K562 (cell line): Measurements from ENCODE around the gene MEF2C. TPM values are rescaled to one million over a fixed set of nuclear protein-coding genes. Genes with fewer than 3 reads are reported as not detected.

Experiments used
- CEBPG ChIP-seq, 3 experiments: fragments of 200-800 bp in 1 of 3; sonication (Bioruptor generic) in 1 of 3; sonication (generic) in 1 of 3; formaldehyde crosslinking in 1 of 3; IDR thresholded peaks in 2 of 3; conservative IDR thresholded peaks in 1 of 3; 2 replicates each; pipeline versions ENCODE4 v1.6.1 to v1.8.0; 2016 to 2022; ENCODE audit warnings: missing compliant biosample characterization in 2 of 3, missing genetic modification characterization in 2 of 3, mild to moderate bottlenecking in 1 of 3, missing genetic modification reagents in 1 of 3
- CGGBP1 ChIP-seq: fragments of 250-450 bp; sonication (Bioruptor Pico); IDR thresholded peaks from 2 replicates; pipeline ENCODE4 v1.9.0; 2021; ENCODE audit warnings: mild to moderate bottlenecking
- DPF2 ChIP-seq: fragments of 450-650 bp; IDR thresholded peaks from 2 replicates; pipeline ENCODE4 v1.6.1; 2016
- GMEB1 ChIP-seq: fragments of 250-450 bp; sonication (Bioruptor Pico); IDR thresholded peaks from 2 replicates; pipeline ENCODE4 v1.4.0; 2020; ENCODE audit warnings: mild to moderate bottlenecking
- GTF2E2 ChIP-seq: fragments of 200-800 bp; sonication (Bioruptor generic); IDR thresholded peaks from 2 replicates; pipeline ENCODE4 v1.6.1; 2016; ENCODE audit warnings: missing genetic modification characterization, missing compliant biosample characterization
- HDAC3 ChIP-seq: fragments of 450-650 bp; IDR thresholded peaks from 2 replicates; pipeline ENCODE4 v1.6.1; 2018; ENCODE audit warnings: borderline replicate concordance, mild to moderate bottlenecking, moderate library complexity; ENCODE audit not compliant: partially characterized antibody
- KDM1A ChIP-seq, 2 experiments: fragments of 450-650 bp; IDR thresholded peaks; 2 replicates each; pipeline ENCODE4 v1.6.1; 2016; ENCODE audit warnings: mild to moderate bottlenecking in 2 of 2
- NFE2 ChIP-seq: IDR thresholded peaks from 2 replicates; pipeline ENCODE4 v1.6.1; 2014; ENCODE audit warnings: antibody characterized with exemption, low read depth
- NR2C1 ChIP-seq, 2 experiments: fragments of 450-650 bp; IDR thresholded peaks; 2 replicates each; pipeline ENCODE4 v1.6.1; 2017; ENCODE audit warnings: mild to moderate bottlenecking in 2 of 2, antibody characterized with exemption in 1 of 2, inconsistent platforms in 1 of 2, missing compliant biosample characterization in 1 of 2, missing genetic modification characterization in 1 of 2
- NR2C2 ChIP-seq, 2 experiments: fragments of 200-800 bp in 1 of 2; sonication (Bioruptor generic) in 1 of 2; sonication (generic) in 1 of 2; formaldehyde crosslinking in 1 of 2; IDR thresholded peaks; 2 replicates each; pipeline versions ENCODE4 v1.6.1 to v1.8.0; 2016 to 2022; ENCODE audit warnings: mild to moderate bottlenecking in 1 of 2, missing compliant biosample characterization in 1 of 2, missing genetic modification characterization in 1 of 2, missing genetic modification reagents in 1 of 2
- RBM25 ChIP-seq: fragments of 200-400 bp; formaldehyde crosslinking; IDR thresholded peaks from 2 replicates; pipeline ENCODE4 v1.6.1; 2018; ENCODE audit warnings: low read length, low read depth, moderate library complexity; ENCODE audit not compliant: severe bottlenecking
- RCOR1 ChIP-seq, 2 experiments: IDR thresholded peaks; 2 replicates each; pipeline ENCODE4 v1.6.1; 2012; ENCODE audit warnings: low read depth in 2 of 2, low read length in 2 of 2, borderline replicate concordance in 1 of 2, improper control_type of control experiment in 1 of 2
- SOX6 ChIP-seq: fragments of 450-650 bp; IDR thresholded peaks from 2 replicates; pipeline ENCODE4 v1.6.1; 2014; ENCODE audit warnings: mild to moderate bottlenecking
- SREBF1 ChIP-seq: fragments of 150-350 bp; IDR thresholded peaks from 2 replicates; pipeline ENCODE4 v1.6.1; 2014; ENCODE audit warnings: antibody characterized with exemption, low read depth, low read length, borderline replicate concordance
- TAF9B ChIP-seq: fragments of 450-650 bp; IDR thresholded peaks from 2 replicates; pipeline ENCODE4 v1.6.1; 2018; ENCODE audit warnings: mild to moderate bottlenecking; ENCODE audit not compliant: partially characterized antibody
- ZBTB8A ChIP-seq: fragments of 450-650 bp; IDR thresholded peaks from 2 replicates; pipeline ENCODE4 v1.6.1; 2018; ENCODE audit warnings: mild to moderate bottlenecking, moderate library complexity; ENCODE audit not compliant: partially characterized antibody
- ZNF184 ChIP-seq: sonication (generic); formaldehyde crosslinking; IDR thresholded peaks from 2 replicates; pipeline ENCODE4 v1.5.0; 2020; ENCODE audit warnings: missing genetic modification reagents
- ZNF699 ChIP-seq: fragments of 250-450 bp; sonication (Bioruptor Pico); IDR thresholded peaks from 2 replicates; pipeline ENCODE4 v1.8.0; 2021; ENCODE audit warnings: mild to moderate bottlenecking, moderate library complexity; ENCODE audit not compliant: insufficient replicate concordance
- polyA plus RNA-seq, 8 experiments: library from polyadenylated mRNA; depleted of rRNA in 4 of 8; stranded (reverse) in 5 of 8; unstranded in 3 of 8; fragments of >200 nt; fragmentation: Nextera tagmentation in 2 of 8; fragmentation: Illumina TruSeq in 1 of 8; extraction: Ambion mirVana in 2 of 8; extraction: Trizol in 1 of 8; gene quantifications; 2 replicates each; pipeline versions ENCODE4 v1.2.1 to v1.2.3, GENCODE V29; 2011 to 2014; ENCODE audit warnings: inconsistent platforms in 1 of 8, missing spikeins in 1 of 8
- total RNA-seq, 7 experiments: library from RNA; depleted of rRNA in 6 of 7; stranded (reverse); fragments of >200 nt in 6 of 7; fragmentation: Illumina TruSeq in 2 of 7; extraction: Trizol in 2 of 7; gene quantifications; 2 replicates each; pipeline versions ENCODE4 v1.2.1 to v1.2.3, GENCODE V29; 2011 to 2021; ENCODE audit warnings: low replicate concordance in 1 of 7
- TF ChIP-seq, protein P1 (sequence below): fragments of 200-800 bp; sonication (Bioruptor generic); IDR thresholded peaks from 2 replicates; pipeline ENCODE4 v1.6.1; 2017; ENCODE audit warnings: missing genetic modification characterization, missing compliant biosample characterization

Gene MEF2C
- total and polyA plus RNA-seq, 9 of the 15 experiments (the other 6 are each of a cell fraction or from before 2014, with no cell fraction given) = 25.1 to 67.8 (median 58.3) TPM

DNA sequence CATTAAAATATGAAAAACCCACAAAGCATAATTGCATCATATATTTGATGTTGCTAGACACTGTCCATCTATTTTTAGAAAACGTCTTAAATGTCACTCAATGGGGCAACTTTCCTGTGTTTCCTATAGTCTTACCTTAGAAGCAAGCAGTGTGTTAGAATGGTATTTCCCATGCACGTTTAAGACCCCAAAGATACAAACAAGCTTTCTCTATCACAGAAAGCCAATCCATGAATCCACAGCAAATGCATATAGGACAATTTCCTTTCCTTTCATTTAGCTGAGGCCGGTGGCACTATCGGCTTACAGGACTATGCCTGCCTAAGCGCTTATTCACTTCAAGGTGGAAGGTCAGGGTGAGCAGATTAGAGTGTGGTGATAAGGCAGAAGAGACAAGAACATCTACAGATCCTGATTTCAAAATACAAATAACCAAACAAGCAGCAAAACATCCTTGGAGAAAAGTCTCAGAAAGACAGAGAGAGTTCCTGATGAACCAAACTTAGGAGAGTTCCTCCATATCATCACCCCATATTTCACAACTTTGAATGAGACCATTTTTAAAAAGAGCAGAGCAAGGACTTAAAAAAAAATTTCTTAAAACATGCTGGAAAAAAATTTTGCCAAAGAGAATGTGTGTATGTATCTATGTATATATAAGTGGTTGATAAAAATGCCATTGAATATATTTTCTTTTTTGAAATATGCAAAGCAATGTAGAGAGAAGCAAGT lies 57.2 kb downstream of the MEF2C start (continued):
- no peak for TF ChIP-seq CEBPG (CRISPR knock-in tag; IDR thresholded peaks at IDR 0.05)
- TF ChIP-seq CEBPG (tag; conservative IDR thresholded peaks at IDR 0.05 in 1 of 2, IDR thresholded peaks at IDR 0.05 in 1 of 2) = peak; percentile 66 to 71
- TF ChIP-seq HDAC3 = no peak
- TF ChIP-seq RBM25 = no peak
- peak; percentile 77 for TF ChIP-seq DPF2
- 0 out of 2 replicates have a peak, but pooled peaks have one; percentile 33 for TF ChIP-seq GTF2E2
- no peak for TF ChIP-seq SOX6
- TF ChIP-seq, protein P1, sequence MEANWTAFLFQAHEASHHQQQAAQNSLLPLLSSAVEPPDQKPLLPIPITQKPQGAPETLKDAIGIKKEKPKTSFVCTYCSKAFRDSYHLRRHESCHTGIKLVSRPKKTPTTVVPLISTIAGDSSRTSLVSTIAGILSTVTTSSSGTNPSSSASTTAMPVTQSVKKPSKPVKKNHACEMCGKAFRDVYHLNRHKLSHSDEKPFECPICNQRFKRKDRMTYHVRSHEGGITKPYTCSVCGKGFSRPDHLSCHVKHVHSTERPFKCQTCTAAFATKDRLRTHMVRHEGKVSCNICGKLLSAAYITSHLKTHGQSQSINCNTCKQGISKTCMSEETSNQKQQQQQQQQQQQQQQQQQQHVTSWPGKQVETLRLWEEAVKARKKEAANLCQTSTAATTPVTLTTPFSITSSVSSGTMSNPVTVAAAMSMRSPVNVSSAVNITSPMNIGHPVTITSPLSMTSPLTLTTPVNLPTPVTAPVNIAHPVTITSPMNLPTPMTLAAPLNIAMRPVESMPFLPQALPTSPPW = no peak
- peak; percentile 52; the same call in 1 of the 2 replicates for TF ChIP-seq NR2C1 (IDR thresholded peaks at IDR 0.05)
- TF ChIP-seq NR2C1 (tag; IDR thresholded peaks at IDR 0.05) = peak; percentile 67
- no peak for TF ChIP-seq ZNF184 (CRISPR knock-in tag)
- no peak for TF ChIP-seq TAF9B
- no peak for TF ChIP-seq CGGBP1
- TF ChIP-seq SREBF1 = no peak
- TF ChIP-seq ZBTB8A = no peak
- TF ChIP-seq KDM1A (IDR thresholded peaks at IDR 0.05) = peak in 1 of 2 experiments; percentile 31; a peak in 1 of 4 replicates
- TF ChIP-seq NFE2 = 0 out of 2 replicates have a peak, but pooled peaks have one; percentile 29
- no peak for TF ChIP-seq ZNF699 (CRISPR knock-in tag)
- 0 out of 4 replicates have a peak, but pooled peaks of 1 of the 2 experiments have one; percentile 15 for TF ChIP-seq RCOR1 (IDR thresholded peaks at IDR 0.05; ENCODE audit: borderline replicate concordance in 1 of 2, low read depth in 2 of 2, low read length in 2 of 2)
- TF ChIP-seq NR2C2 (CRISPR knock-in tag; IDR thresholded peaks at IDR 0.05) = no peak
- peak; percentile 77 for TF ChIP-seq NR2C2 (tag; IDR thresholded peaks at IDR 0.05)
- TF ChIP-seq GMEB1 (CRISPR knock-in tag) = no peak
